ENCODE results near the gene ZNF497.
"Not testable (repeated sequence)": the region's sequence is repeated elsewhere in the genome, so short reads cannot be mapped to it uniquely, and the experiment has no call there.

Gene ZNF497

DNA sequence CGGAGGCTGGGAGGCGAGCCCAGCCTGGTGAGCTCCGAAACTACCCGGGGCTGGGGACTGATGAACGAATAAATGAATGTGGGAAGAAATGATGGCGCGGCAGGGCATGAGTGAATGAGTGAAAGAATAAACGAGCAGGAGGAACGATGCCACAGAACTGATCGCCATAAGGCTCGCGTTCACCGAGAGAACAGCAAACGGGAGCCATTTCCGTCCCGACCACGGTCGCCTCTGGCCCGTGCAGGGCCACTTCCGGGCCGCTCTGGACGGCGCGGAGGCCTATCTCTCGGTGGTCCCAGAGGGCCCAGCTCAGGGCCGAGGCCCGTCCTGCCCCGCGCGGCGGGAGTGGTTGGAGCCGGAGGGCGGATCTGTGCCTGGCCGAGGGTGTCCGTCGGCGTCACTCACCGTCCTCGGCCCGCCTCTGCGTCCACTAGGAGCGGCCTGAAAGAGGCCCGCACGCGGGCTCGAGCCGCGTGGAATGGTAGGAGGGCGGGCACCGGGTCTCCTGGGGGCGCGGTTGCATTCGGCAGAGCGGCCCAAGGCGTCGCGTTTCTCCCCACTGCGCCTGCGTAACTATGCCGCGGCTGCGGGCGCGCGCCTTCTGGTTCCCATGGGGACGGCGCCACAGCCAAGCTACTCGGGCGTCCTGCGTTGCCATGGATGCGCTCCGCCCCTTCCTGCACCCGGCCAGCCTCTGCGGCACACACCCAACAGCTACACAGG lies at the start of gene ZNF497:
Gene ZNF497, minus strand, starts transcription at position 480 of the 723 bp plus-strand sequence. CDS start 5,116 bp downstream, outside the sequence.
- peak; percentile 99 for DNase-seq

DNA sequence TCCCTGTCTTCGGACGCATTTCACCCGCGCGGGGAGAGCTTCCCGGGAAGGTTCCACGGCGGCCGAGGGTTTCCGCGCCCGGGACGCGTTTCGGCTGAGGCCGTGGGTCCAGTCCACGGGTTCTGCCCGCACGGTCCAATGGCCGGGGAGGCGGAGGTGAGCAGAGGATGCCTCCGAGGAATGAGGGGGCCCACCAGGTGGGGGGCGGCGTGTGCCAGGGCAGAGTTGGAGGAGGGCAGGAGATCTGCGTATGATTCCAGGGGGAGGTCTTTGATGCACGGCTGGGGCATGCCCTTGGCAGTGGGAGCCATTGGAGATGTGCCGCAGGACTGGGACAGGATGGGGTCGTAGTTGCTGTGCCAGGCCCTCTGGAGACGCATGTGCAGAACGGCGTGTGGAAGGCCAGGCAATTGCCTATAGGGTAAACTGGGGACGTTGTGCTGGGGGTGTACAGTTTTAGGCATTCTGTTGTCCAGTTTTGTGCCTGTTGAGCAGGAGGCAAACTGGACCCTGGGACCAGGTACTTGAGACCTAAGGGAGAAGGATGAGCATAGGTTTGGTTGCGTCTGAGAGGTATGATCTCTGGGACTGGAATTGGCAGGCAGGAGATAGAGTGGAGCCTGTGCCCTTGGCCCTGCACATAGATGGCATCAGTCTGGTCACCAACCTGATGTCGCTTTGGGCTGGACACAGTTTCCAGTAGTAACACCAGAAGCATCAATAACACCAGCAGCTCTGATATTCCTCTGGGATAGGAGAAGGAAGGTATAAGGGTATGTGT lies 46.6 kb upstream of the ZNF497 start:
- DNase-seq = peak; percentile 57

DNA sequence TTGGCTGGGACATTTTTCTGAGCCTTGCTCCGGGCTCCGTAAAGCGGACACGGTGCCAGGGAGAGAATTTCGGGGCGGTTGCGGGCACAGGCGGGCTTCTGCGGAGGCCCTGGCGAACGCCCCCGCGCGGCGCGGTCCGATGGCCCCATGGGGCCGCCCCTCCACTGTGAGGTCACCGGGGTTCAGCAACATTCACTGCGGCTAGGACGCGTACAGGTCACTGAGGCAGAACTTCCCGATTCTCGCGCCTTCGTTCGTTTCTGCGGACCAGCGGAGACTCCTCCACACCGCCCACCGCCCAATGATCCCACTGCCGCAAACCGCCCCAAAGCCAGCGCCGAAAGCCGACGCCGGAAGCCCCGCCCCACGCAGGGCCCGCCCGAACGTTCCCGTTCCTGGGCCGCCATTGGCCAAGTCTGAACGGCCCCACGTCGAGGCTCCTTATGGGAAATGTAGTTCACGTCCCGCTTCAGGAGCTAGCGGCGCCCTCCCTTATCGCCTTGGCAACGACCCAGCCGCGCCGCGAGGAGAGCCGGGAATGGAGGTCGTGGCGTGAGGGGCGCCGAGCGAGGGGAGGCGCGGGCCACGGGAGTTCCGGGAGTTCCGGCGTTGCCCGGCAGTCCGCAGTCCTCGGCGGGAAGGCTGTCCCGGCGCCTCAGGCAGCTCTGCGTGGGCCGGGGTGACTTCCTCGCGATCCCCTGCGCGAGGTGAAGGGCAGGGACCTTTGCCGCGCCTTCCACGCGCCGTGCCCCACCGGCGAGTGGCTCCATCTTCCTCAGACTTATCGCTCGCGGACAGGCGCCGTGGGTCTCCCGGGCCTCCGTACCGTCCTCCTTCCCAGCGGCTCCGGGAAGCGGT lies 45.8 kb upstream of the ZNF497 start, which contains the start of gene ZNF584:
Gene ZNF584, plus strand, starts transcription at position 498 of the 858 bp plus-strand sequence. CDS start 499 bp downstream, outside the sequence.
- DNase-seq = peak; percentile 98

DNA sequence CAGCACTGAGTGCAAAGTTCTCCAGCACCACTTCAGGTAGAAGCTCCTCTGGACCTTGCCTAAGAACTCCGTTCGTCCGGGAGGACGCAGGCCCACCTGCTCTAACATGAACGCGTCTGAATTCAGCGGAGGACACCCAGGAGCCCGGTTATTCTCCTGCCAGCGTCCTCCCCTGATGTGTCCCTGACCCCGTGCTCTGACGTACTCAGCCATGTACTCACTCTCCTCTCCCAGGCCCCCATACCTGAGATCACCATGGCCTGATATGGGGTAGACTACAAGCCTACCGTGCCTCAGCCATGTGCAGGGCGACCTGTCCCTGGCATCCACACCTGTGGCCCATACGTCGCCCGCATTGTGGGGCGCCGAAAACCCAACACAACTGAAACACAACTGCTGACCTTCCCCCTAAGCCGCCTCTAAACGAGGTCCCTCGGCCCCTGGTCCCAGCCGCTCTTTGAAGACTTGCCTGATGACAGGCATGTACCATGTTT lies 45.2 kb upstream of the ZNF497 start:
- DNase-seq = no peak

DNA sequence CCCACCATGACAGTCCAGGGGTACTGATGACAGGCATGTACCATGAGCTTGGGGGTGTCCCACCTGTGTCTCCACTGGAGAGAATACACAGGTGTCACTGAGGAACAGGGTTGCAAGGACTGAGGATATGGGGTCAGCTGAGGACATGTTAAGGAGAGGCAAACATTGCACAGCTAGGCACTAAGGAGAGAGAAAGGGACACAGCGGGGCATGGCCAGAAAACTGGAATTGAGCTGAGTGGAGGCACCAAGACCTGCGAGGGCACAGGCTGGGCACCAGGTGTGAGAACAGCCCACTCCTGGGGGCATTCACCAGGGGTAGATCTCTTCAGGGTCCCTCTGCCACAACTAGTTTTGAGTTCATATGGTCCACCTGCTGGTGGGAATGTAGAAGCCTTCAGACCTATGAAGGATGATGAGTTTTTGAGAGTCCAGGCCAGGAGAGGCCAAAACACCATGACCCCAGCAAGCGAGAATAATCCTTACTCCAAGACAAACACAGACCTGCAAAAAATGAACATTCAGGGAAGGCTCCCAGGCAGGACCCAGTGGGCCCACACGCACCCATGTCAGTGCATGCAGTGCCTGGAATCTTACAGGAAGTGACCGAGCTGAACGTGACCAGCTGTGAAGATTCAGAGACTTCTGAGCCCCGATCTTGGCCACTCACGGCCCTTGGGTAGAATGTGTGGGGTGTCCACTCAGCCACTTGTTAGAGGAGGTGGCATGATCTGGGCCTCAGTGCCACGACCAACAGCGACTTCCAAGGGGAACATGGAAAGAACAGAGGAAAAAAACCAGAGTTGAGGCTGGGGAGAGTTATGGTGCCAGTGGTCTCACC lies 44.5 kb upstream of the ZNF497 start:
- DNase-seq = no peak

DNA sequence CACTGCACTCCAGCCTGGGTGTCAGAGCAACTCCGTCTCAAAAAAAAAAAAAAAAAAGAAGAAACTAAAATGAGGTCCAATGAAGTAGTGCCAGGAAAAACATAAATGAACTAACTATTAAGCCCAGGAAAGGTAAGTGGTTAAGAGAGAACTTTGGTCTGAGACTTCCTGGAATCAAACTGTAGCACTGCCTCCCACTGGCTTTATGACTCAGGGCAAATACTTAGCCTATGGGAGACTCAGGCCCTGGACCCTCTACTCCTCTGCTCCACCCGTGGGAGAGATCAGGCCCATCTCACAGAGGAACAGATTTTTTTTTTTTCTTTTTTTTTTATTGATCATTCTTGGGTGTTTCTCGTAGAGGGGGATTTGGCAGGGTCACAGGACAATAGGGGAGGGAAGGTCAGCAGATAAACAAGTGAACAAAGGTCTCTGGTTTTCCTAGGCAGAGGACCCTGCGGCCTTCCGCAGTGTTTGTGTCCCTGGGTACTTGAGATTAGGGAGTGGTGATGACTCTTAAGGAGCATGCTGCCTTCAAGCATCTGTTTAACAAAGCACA lies 41.4 kb upstream of the ZNF497 start:
- not testable (repeated sequence) for DNase-seq

DNA sequence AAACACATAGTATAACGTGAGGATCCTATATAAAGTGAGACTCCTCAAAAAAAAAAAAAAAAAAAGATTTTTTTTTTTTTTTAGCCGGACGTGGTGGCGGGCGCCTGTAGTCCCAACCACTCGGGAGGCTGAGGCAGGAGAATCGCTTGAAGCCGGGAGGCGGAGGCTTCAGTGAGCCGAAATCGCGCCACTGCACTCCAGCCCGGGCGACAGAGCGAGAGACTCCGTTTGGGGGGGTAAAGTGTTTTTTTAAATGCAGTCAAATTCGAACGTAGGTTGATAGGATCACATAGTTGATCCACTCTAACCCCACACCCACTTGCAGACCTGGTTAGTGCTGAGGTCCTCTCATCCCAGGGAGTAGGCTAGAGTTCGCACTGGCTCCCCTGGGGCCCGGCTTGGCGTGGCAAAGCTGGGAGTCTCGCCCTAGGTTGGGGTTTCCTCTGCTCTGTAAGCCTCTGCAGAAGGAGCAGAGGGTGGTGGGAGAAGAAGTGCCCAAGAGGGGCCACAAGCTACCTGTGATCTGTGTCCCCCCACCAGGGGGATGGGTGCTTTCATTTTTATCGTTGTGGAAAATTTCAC lies 39.4 kb upstream of the ZNF497 start:
- no peak for DNase-seq

DNA sequence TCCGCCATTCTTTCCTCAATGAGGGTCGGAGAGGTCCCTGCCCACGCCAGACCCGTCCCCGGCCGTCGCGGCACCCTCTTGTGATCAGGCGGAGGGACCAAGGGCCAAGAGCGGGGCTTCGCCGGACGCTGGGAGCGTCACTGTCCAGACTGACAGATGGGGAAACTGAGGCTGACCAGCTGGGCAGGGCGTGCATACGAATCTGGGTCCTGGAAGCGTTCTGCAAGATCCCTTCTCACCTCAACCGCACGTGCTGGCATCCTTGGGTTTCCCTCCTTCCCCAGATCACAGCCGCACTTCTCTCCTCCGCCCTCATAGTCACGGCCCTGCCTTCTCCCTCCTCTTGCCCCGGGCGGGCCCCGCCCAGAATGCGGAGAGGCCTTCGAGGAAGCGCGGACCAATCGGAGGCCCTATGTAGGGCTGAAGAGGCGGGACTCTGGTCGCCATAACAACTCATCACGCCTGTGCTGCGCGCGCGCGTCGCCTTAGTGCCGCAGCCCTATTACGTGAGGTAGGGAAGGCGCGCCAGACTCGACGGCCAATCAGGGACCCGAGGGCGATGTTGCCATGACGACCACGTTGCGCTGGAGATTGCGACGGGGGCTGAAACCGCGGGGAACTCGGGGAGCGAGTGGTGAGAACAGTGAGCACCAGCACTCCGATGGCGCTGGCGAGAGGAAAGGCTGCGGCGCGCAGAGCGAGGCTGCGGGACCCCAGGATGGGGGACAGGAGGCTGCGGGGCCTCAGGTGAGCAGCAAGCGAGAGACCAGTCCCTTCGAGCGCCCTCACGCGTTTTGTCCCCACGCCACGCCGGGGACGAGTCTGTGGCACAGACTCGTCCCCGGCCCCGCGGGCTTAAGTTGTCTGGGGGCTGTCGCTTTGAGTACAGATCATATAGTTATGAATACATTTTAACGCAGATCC lies 38.6 kb upstream of the ZNF497 start:
- DNase-seq = peak; percentile 99

DNA sequence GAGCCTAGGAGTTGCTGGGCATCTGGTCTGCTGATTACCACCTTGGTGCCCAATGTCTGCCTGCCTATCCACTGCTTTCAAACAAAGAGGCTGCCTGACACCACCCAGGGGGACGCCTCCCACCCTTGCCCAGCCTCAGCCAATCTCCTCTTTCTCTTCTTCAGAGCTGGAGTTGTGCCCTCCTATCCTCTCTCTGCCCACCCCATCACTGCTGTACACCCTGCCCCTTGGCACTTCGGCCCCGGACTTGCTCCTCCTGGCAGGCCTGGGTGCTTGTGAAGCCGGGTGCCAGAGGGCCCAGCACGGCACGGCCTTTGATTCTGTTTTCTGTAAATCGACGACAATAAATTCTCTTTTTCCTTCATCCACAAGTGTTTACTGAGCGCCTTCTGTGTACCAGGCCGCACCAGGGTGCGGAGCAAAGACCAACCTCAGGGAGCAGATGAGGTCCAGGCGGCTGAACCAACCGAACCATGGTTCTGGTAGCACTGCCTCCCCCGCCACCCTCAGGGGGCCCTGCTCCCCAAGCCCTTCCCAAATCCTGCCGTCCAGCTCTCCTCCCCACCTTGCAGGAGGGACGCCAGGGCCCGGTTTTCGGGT lies 37.9 kb upstream of the ZNF497 start:
- DNase-seq = no peak

DNA sequence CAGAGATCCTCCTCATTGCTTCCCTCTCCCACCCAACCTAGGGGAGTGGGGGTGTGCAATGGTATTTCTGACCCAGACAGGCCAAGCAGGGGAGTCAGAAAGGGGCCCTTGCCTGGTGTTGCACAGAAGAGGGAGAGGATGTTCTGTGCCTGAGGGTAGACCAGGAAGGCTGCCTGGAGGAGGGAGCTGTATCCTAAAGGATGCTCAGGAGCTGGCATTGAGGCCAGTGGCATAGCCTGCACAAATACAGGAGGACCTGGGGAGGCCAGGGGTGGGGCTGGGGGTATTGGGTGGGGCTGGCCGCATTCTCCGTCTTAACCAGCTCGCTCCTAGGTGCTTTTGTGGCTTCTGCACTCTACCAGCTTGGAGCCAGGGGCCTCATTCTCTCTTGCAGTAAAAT lies 37.4 kb upstream of the ZNF497 start:
- no peak for DNase-seq

DNA sequence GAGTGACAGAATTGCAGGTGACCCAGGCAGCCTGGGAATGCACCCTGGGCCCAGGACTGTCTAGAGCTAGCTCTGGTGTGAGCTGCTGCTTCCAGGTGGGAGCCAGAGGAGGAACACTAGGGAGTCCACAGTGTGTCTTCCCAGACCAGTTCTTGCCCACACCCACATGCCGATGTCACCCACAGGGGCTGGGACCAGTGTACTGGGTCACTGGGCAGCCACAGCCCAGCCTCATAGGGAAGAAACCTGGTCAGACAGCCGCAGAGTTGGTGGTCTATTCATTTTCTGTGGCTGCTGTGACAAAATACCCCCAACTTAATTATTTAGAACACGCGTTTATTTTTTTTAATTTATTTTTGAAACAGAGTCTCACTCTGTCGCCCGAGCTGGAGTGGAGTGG lies 36.0 kb upstream of the ZNF497 start:
- DNase-seq = no peak

DNA sequence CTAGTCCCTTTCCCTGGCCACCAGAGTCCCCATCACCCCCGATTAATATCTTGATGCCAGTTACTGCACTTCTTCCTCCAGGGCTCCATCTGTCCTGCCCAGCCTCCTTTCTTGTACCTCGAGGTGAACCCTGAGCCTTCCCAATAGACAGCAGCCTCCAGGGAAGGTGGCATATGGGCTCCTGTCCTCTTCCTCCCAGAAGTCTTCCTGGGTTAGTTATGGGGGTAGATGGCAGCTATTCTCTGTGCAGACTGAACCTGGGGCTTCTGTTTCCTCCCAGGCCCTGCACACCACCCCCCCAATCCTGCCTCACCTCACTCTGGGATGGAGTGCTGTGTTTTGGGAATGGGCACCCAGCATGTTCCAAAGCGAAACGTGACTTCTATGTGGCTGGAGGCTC lies 35.5 kb upstream of the ZNF497 start:
- DNase-seq = no peak

DNA sequence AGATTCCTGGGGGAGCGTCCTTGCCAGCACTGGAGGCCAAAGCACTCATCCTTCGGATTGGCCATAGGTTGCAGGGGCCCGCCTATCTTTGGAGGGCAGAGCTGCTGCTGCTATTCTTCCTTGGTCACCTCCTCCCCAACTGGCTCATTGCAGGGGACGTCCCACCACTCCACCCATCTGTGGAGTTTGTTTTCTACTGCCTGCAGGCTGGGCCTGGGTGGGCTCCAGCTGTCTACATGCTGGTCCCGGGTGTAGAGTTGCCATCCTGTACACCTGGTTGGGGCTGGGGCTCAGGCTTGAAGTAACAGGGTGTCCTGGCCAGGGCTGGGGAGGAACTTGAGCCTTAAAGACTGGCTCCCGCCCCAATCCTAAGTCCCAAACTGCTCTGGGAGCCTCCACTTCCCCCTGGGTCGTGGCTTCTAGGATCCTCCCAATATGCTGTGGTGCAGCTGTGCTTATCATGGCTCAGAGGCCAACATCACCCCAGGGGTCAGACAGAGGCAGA lies 35.0 kb upstream of the ZNF497 start:
- DNase-seq = no peak

DNA sequence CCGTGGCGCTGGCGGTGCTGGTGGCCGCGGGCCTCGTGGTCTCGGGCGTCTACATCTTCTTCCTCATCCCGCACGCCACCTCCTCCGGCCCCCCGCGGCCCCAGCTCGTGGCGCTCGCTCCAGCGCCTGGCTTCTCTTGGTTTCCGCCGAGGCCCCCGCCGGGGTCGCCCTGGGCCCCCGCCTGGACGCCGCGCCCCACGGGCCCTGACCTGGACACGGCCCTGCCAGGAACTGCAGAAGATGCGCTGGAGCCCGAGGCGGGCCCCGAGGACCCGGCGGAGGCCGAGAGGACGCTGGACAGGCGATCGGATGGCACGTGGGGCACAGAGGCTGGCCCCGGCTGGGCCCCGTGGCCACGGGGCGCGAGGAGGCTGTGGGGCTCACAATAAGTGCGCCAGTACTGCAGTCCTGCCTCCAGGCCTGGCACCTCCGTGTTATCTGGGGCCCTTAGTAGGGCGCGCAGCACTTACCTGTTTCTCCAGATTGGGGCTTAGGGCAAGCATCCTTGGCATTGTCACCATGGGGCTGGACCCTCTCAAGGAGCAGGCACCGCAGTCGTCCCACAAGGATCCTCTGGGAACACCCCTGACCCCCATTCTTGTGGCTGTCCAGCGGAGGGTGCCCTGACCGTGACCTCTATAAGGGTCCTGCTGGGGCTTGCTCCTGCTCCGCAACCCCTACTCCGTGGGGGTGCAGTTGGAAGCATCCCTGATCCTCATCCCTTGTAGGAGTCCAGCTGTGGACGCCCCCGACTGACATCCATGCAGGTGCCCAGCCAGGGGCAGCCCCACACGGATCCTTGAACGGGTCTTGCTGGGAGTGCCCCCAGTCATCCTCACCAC lies 34.4 kb upstream of the ZNF497 start:
- peak; percentile 30 for DNase-seq

DNA sequence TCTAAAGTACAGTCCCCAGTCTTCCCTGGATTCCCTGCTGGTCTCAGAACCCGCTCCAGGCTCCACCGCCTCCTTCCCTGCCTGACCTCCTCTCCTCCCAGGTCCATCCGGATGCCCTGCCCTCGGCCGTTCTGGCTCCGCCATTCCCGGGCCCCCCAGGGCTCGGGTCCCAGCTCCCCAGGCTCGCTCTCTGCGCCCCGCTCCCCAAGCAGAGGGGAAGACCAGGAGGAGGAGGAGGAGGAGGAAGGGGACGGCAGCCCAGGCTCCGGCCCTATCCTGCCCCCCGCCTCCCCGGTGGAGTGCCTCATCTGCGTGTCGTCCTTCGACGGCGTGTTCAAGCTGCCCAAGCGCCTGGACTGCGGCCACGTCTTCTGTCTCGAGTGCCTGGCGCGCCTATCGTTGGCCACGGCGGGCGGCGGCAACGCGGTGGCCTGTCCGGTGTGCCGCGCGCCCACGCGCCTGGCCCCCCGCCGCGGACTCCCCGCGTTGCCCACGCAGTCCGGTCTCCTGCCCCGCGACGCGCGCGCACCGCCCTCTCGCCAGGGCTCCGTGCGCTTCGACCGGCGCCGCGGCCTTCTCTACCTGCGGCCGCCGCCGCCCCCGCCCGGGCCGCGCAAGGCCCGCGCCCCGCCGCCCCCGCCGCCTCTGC lies 33.6 kb upstream of the ZNF497 start:
- peak; percentile 58 for DNase-seq

DNA sequence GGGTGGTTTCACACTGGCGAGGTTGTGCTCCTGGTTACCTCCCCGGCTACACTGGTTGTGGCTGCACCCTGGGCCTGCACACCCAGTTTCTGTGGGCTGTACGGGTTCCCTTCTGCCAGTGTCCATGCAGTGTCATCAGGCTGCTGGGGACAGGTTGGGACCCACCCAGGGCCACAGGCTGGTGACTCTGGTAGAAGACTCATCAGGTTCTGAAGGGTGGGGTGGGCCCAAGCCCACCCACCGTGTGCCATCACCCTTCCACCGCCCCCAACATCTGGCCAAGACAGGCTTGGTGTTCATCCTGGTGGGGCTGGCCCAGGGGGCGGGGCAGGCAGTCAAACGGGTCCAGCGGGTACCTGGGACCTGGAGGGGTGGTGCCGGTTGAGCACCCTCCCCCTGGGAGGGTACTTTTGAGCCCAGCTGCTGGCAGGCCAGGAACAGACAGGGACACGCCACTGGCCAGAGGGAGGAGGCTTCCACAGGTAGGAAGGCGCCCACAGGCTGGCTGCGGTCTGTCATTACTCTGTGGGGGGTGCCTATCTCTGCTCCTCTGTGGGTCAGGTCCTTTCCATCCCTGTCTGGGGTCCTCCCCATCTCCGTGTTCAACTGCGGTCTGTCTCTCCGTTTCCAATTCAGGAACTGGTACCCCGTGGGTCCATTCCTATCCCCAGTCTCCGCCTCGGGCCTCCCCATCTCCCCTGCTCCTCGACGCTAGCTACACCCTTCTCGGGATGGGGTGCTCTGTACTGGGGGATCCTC lies 32.8 kb upstream of the ZNF497 start, which contains the start of gene RNF225:
Gene RNF225, plus strand, starts transcription at position 437 of the 759 bp plus-strand sequence. CDS start 434 bp downstream, outside the sequence.
- peak; percentile 59 for DNase-seq

DNA sequence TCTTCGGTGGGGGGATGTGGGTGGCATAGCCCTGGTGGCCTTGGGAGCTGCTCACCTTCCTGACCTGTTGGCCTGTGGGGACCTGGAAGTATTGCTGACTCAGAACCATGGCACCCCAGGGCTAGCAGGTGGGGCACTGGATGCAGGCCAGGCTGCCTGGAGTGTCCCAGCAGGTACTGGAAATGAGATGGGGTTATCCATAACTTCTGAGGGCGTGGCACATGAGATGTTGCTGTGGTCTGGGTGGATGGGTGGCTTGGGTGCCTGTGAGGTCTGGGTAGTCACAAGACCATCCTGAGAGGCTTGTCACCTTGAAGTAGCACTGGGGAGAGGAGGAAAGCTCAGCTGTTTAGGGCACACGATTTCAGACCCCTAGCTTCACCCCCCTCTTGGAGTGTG lies 32.3 kb upstream of the ZNF497 start:
- no peak for DNase-seq

Measured in stimulated activated CD4-positive, alpha-beta T cell treated with anti-CD3 and anti-CD28 coated beads, Interleukin-15, amount 100 ng/mL, for 24 hours (primary cell).